Smooth muscle cell (in vitro differentiated cells): ENCODE results near the gene TMCO4. TPM values are rescaled to one million over a fixed set of nuclear protein-coding genes. Genes with fewer than 3 reads are reported as not detected.

Experiments used
- DNase-seq: peaks from one replicate; lab custom pipeline; 2025; ENCODE audit not compliant: unreplicated experiment; lab: John Stamatoyannopoulos, UW
- H2AFZ ChIP-seq: fragments of 200-600 bp; sonication (generic); 2 replicates; pipeline ENCODE4 v1.6.0; 2016; ENCODE audit warnings: antibody characterized with exemption, low read depth, mild to moderate bottlenecking
- H3F3A ChIP-seq: fragments of 200-600 bp; sonication (generic); 2 replicates; pipeline ENCODE4 v1.6.0; 2017; ENCODE audit warnings: antibody characterized with exemption, low read depth
- H3K27ac ChIP-seq: fragments of 200-600 bp; sonication (generic); 2 replicates; pipeline ENCODE4 v1.5.1; 2016; ENCODE audit warnings: low read depth, mild to moderate bottlenecking
- H3K27me3 ChIP-seq: fragments of 200-600 bp; sonication (generic); 2 replicates; pipeline ENCODE4 v1.6.1; 2016; ENCODE audit warnings: low read depth, mild to moderate bottlenecking
- H3K36me3 ChIP-seq: fragments of 200-600 bp; sonication (generic); 2 replicates; pipeline ENCODE4 v1.5.1; 2016; ENCODE audit warnings: low read depth
- H3K4me1 ChIP-seq: fragments of 200-600 bp; sonication (generic); 2 replicates; pipeline ENCODE4 v1.5.1; 2016; ENCODE audit warnings: low read depth
- H3K4me2 ChIP-seq: fragments of 200-600 bp; sonication (generic); 2 replicates; pipeline ENCODE4 v1.6.0; 2016; ENCODE audit warnings: mild to moderate bottlenecking
- H3K4me3 ChIP-seq: fragments of 200-600 bp; sonication (generic); 2 replicates; pipeline ENCODE4 v1.5.1; 2016; ENCODE audit warnings: mild to moderate bottlenecking
- H3K79me2 ChIP-seq: fragments of 200-600 bp; sonication (generic); 2 replicates; pipeline ENCODE4 v1.6.0; 2016; ENCODE audit warnings: low read depth, mild to moderate bottlenecking
- H3K9ac ChIP-seq: fragments of 200-600 bp; sonication (generic); 2 replicates; pipeline ENCODE4 v1.6.0; 2016; ENCODE audit warnings: low read depth
- H3K9me3 ChIP-seq: fragments of 200-600 bp; sonication (generic); replicated peaks from 2 replicates; pipeline ENCODE4 v1.5.1; 2016; ENCODE audit warnings: low read depth
- H4K20me1 ChIP-seq: fragments of 200-600 bp; sonication (generic); 2 replicates; pipeline ENCODE4 v1.6.0; 2016; ENCODE audit warnings: low read depth
- CTCF ChIP-seq: fragments of 200-600 bp; sonication (generic); IDR thresholded peaks from 2 replicates; pipeline ENCODE4 v1.5.1; 2017; ENCODE audit warnings: borderline replicate concordance, mild to moderate bottlenecking, antibody characterized with exemption; ENCODE audit not compliant: insufficient read depth, poor library complexity, severe bottlenecking
- WGBS: methylation state at CpG from one replicate; pipeline ENCODE4 v1.1.7; 2016; ENCODE audit warnings: low lambda C conversion rate; 5-methylcytosine and 5-hydroxymethylcytosine counted together
- polyA plus RNA-seq: library from polyadenylated mRNA; unstranded; fragments of >200 nt; fragmentation: Nextera tagmentation; extraction: Ambion mirVana; gene quantifications from 2 replicates; pipeline ENCODE4 v1.2.1, GENCODE V29; 2016
- total RNA-seq: library from RNA; depleted of rRNA; stranded (reverse); fragments of >200 nt; gene quantifications from 2 replicates; pipeline ENCODE4 v1.2.3, GENCODE V29; 2014

Gene TMCO4
- total and polyA plus RNA-seq, 2 experiments from 2014 or later, result 5.4 to 6.8 TPM

- Histone ChIP-seq H3K27me3 (peaks cover 17% of the 10 kb centered on the region), H3F3A (no peaks in the 10 kb centered on the region)
These were observed 43.2 kb downstream of the TMCO4 start for GRCh38 chr1:19756480-19756879.

GRCh38 chr1:19754482-19754881 lies 45.2 kb downstream of the TMCO4 start:
- Histone ChIP-seq H3F3A (no peaks in the 10 kb centered on the region), H3K9me3 (no peaks in the 10 kb centered on the region), H3K79me2 (no peaks in the 10 kb centered on the region), H3K27ac (no peak overlapping the region), H3K27me3 (peaks cover 5% of the 10 kb centered on the region), H3K4me1 (no peaks in the 10 kb centered on the region), H3K4me3 (no peak overlapping the region), H3K36me3 (no peaks in the 10 kb centered on the region), H3K4me2 (no peak overlapping the region), H4K20me1 (no peaks in the 10 kb centered on the region), H3K9ac (no peak overlapping the region), H2AFZ (no peak overlapping the region)
- DNase-seq, result no peak
- 56% methylated on average over 10 of the region's 10 CpGs for WGBS
- no peak for TF ChIP-seq CTCF

More at GRCh38 chr1:19756480-19756879, 43.2 kb downstream of the TMCO4 start:
- 77% methylated on average over 5 of the region's 5 CpGs for WGBS
- no peak overlapping the region for H3K4me2 ChIP-seq
- no peak for TF ChIP-seq CTCF
- no peaks in the 10 kb centered on the region for H3K4me1 ChIP-seq
- DNase-seq, result no peak
- H3K9ac ChIP-seq, result no peak overlapping the region
- H3K9me3 ChIP-seq, result no peaks in the 10 kb centered on the region
- H3K79me2 ChIP-seq, result no peaks in the 10 kb centered on the region
- H4K20me1 ChIP-seq, result no peaks in the 10 kb centered on the region
- no peak overlapping the region for H3K27ac ChIP-seq
- no peak overlapping the region for H3K4me3 ChIP-seq
- H2AFZ ChIP-seq, result no peak overlapping the region
- H3K36me3 ChIP-seq, result no peaks in the 10 kb centered on the region

GRCh38 chr1:19752083-19752696 lies 47.5 kb downstream of the TMCO4 start:
- H3K4me2 ChIP-seq, result no peak overlapping the region
- H3K79me2 ChIP-seq, result no peaks in the 10 kb centered on the region
- no peaks in the 10 kb centered on the region for H3K4me1 ChIP-seq
- H3K27me3 ChIP-seq, result peaks cover 14% of the 10 kb centered on the region
- H3K27ac ChIP-seq, result no peak overlapping the region
- no peak overlapping the region for H2AFZ ChIP-seq
- H3F3A ChIP-seq, result no peaks in the 10 kb centered on the region
- DNase-seq, result no peak
- H3K9me3 ChIP-seq, result no peaks in the 10 kb centered on the region
- 26% methylated on average over 9 of the region's 9 CpGs for WGBS
- no peak for TF ChIP-seq CTCF
- no peak overlapping the region for H3K9ac ChIP-seq
- H3K4me3 ChIP-seq, result no peak overlapping the region
- no peaks in the 10 kb centered on the region for H3K36me3 ChIP-seq
- no peaks in the 10 kb centered on the region for H4K20me1 ChIP-seq

- H3F3A ChIP-seq, result no peaks in the 10 kb centered on the region
- DNase-seq, result no peak
- H3K4me3 ChIP-seq, result no peak overlapping the region
- H3K4me1 ChIP-seq, result no peaks in the 10 kb centered on the region
- H3K9me3 ChIP-seq, result no peaks in the 10 kb centered on the region
- no peak overlapping the region for H3K9ac ChIP-seq
- no peak overlapping the region for H3K27ac ChIP-seq
- H3K27me3 ChIP-seq, result peaks cover 17% of the 10 kb centered on the region
- no peak overlapping the region for H3K4me2 ChIP-seq
- 88% methylated on average over 3 of the region's 3 CpGs for WGBS
- H2AFZ ChIP-seq, result no peak overlapping the region
- H3K36me3 ChIP-seq, result no peaks in the 10 kb centered on the region
- no peaks in the 10 kb centered on the region for H4K20me1 ChIP-seq
- TF ChIP-seq CTCF, result no peak
- no peaks in the 10 kb centered on the region for H3K79me2 ChIP-seq
These were observed 48.8 kb downstream of the TMCO4 start for GRCh38 chr1:19750882-19751276.
